ENCODE results near the gene MYZAP.
"Not testable (repeated sequence)": the region's sequence is repeated elsewhere in the genome, so short reads cannot be mapped to it uniquely, and the experiment has no call there.

MYZAP gene

GRCh38 chr15:57594479-57594878, 2.8 kb downstream of the MYZAP start:
- DNase-seq (ENCODE audit: low read depth): no peak

- peak; percentile 25 for DNase-seq (ENCODE audit: low read depth)
These were observed 3.5 kb downstream of the MYZAP start for GRCh38 chr15:57595011-57595866.

- DNase-seq (ENCODE audit: low read depth): no peak
These were observed 4.7 kb downstream of the MYZAP start for GRCh38 chr15:57596301-57596855.

- no peak for DNase-seq (ENCODE audit: low read depth)
These were observed 5.3 kb downstream of the MYZAP start for GRCh38 chr15:57596978-57597377.

- no peak for DNase-seq (ENCODE audit: low read depth)
These were observed 5.7 kb downstream of the MYZAP start for GRCh38 chr15:57597431-57597830.

GRCh38 chr15:57598346-57598745, 6.6 kb downstream of the MYZAP start:
- no peak for DNase-seq (ENCODE audit: low read depth)

GRCh38 chr15:57599296-57599810, 7.6 kb downstream of the MYZAP start:
- no peak for DNase-seq (ENCODE audit: low read depth)

GRCh38 chr15:57600197-57600596, 8.5 kb downstream of the MYZAP start:
- no peak for DNase-seq (ENCODE audit: low read depth)

- no peak for DNase-seq (ENCODE audit: low read depth)
These were observed 12.8 kb downstream of the MYZAP start for GRCh38 chr15:57604507-57604906.

GRCh38 chr15:57605491-57605890, 13.8 kb downstream of the MYZAP start:
- DNase-seq (ENCODE audit: low read depth): no peak

GRCh38 chr15:57606048-57606447, 14.3 kb downstream of the MYZAP start:
- no peak for DNase-seq (ENCODE audit: low read depth)

- no peak for DNase-seq (ENCODE audit: low read depth)
These were observed 15.1 kb downstream of the MYZAP start for GRCh38 chr15:57606816-57607215.

GRCh38 chr15:57607570-57608000, 15.9 kb downstream of the MYZAP start:
- DNase-seq (ENCODE audit: low read depth): peak; percentile 72

GRCh38 chr15:57609805-57610529, 18.3 kb downstream of the MYZAP start:
- DNase-seq (ENCODE audit: low read depth): peak; percentile 13

GRCh38 chr15:57611123-57611522, 19.4 kb downstream of the MYZAP start:
- DNase-seq (ENCODE audit: low read depth): no peak

GRCh38 chr15:57611938-57612337, 20.2 kb downstream of the MYZAP start:
- DNase-seq (ENCODE audit: low read depth): peak; percentile 50

GRCh38 chr15:57614241-57614640, 22.5 kb downstream of the MYZAP start:
- no peak for DNase-seq (ENCODE audit: low read depth)

GRCh38 chr15:57615951-57616496, 24.3 kb downstream of the MYZAP start:
- not testable (repeated sequence) for DNase-seq (ENCODE audit: low read depth)

- no peak for DNase-seq (ENCODE audit: low read depth)
These were observed 26.6 kb downstream of the MYZAP start for GRCh38 chr15:57618325-57618724.

- no peak for DNase-seq (ENCODE audit: low read depth)
These were observed 28.0 kb downstream of the MYZAP start for GRCh38 chr15:57619746-57620145.

- DNase-seq (ENCODE audit: low read depth): no peak
These were observed 33.0 kb downstream of the MYZAP start for GRCh38 chr15:57624730-57625129.

- no peak for DNase-seq (ENCODE audit: low read depth)
These were observed 34.2 kb downstream of the MYZAP start for GRCh38 chr15:57625703-57626448.
